Spinal cord (tissue), 10 donors: ENCODE measurements around the gene DMD. TPM values are rescaled to one million over a fixed set of nuclear protein-coding genes. Genes with fewer than 3 reads are reported as not detected.
A peak's percentile ranks its signal among the peaks of the same experiment; 100 is the strongest.

Source experiments
- DNase-seq, 6 donors: peaks; one replicate each; pipeline versions ENCODE4 v3.0.0 to v3.0.0-alpha.2; 2013 to 2015; ENCODE audit warnings: low spot score in 6 of 6, low read depth in 4 of 6
- H3K27ac ChIP-seq: one replicate; pipeline ENCODE4 v1.5.1; 2013; ENCODE audit warnings: low read depth, low read length, control low read depth
- H3K27me3 ChIP-seq: one replicate; pipeline ENCODE4 v1.6.1; 2013; ENCODE audit warnings: low read length; ENCODE audit not compliant: control insufficient read depth, insufficient read depth
- H3K36me3 ChIP-seq: one replicate; pipeline ENCODE4 v1.6.1; 2013; ENCODE audit warnings: low read length; ENCODE audit not compliant: control insufficient read depth, insufficient read depth
- H3K4me1 ChIP-seq: one replicate; pipeline ENCODE4 v1.6.1; 2013; ENCODE audit warnings: low read length; ENCODE audit not compliant: control insufficient read depth, insufficient read depth
- H3K4me3 ChIP-seq: one replicate; pipeline ENCODE4 v1.5.1; 2013; ENCODE audit warnings: low read depth, low read length, control low read depth
- H3K9me3 ChIP-seq: one replicate; pipeline ENCODE4 v1.6.1; 2013; ENCODE audit warnings: low read length; ENCODE audit not compliant: control insufficient read depth, insufficient read depth
- WGBS: methylation state at CpG from one replicate; pipeline ENCODE4 v1.1.5; 2013; ENCODE audit warnings: missing lambda C conversion rate; ENCODE audit not compliant: insufficient coverage; 5-methylcytosine and 5-hydroxymethylcytosine counted together
- polyA plus RNA-seq, 2 donors: library from polyadenylated mRNA; unstranded; fragments of 120-200 nt; gene quantifications; one replicate each; pipeline ENCODE4 v1.2.1, GENCODE V29; 2013; ENCODE audit not compliant: insufficient read length in 2 of 2
- total RNA-seq, 2 donors: library from RNA; depleted of rRNA in 1 of 2; stranded (reverse); fragments of 120-200 nt in 1 of 2; fragments of >200 nt in 1 of 2; gene quantifications; one replicate each; pipeline versions ENCODE4 v1.2.3 to v1.2.4, GENCODE V29; 2013 to 2014
- donor health status: healthy.

DMD gene
- total and polyA plus RNA-seq, 4 donors = 28.4 to 112 (median 41.9) TPM

- no peaks in the 10 kb centered on the region for H3K4me1 ChIP-seq
- no peak for DNase-seq
- H3K9me3 ChIP-seq = no peaks in the 10 kb centered on the region
- H3K27me3 ChIP-seq = peaks cover 2% of the 10 kb centered on the region
- H3K36me3 ChIP-seq = no peaks in the 10 kb centered on the region
- no peak overlapping the region for H3K4me3 ChIP-seq
- H3K27ac ChIP-seq = no peak overlapping the region
- WGBS = 80% methylated on average over 4 of the region's 7 CpGs
Measured at GRCh38 chrX:31126205-31126604, 2085.1 kb downstream of the DMD start.

GRCh38 chrX:31124536-31124935, 2086.8 kb downstream of the DMD start:
- WGBS = 20% methylated on average over 1 of the region's 4 CpGs
- Histone ChIP-seq H3K27ac (no peak overlapping the region), H3K36me3 (no peaks in the 10 kb centered on the region), H3K9me3 (no peaks in the 10 kb centered on the region), H3K4me1 (no peaks in the 10 kb centered on the region), H3K4me3 (no peak overlapping the region), H3K27me3 (peaks cover 2% of the 10 kb centered on the region)
- peak in 3 of 6 donors; percentile 4 to 64 (median 64) for DNase-seq

GRCh38 chrX:31123335-31123734, 2088.0 kb downstream of the DMD start:
- DNase-seq = no peak
- Histone ChIP-seq H3K27ac (no peak overlapping the region), H3K9me3 (no peaks in the 10 kb centered on the region), H3K27me3 (no peaks in the 10 kb centered on the region), H3K36me3 (no peaks in the 10 kb centered on the region), H3K4me3 (no peak overlapping the region), H3K4me1 (no peaks in the 10 kb centered on the region)
- WGBS = 40% methylated on average over 1 of the region's 3 CpGs

- H3K36me3 ChIP-seq = no peaks in the 10 kb centered on the region
- H3K27me3 ChIP-seq = no peaks in the 10 kb centered on the region
- no peak overlapping the region for H3K4me3 ChIP-seq
- H3K4me1 ChIP-seq = no peaks in the 10 kb centered on the region
- DNase-seq = peak in 2 of 6 donors; percentile 13 to 32
- H3K27ac ChIP-seq = no peak overlapping the region
- H3K9me3 ChIP-seq = no peaks in the 10 kb centered on the region
- WGBS = 30% methylated on average over 2 of the region's 4 CpGs
Measured at GRCh38 chrX:31117266-31117665, 2094.1 kb downstream of the DMD start.

GRCh38 chrX:31115398-31115797, 2096.0 kb downstream of the DMD start:
- no peaks in the 10 kb centered on the region for H3K36me3 ChIP-seq
- H3K27me3 ChIP-seq = no peaks in the 10 kb centered on the region
- WGBS = 80% methylated on average over 2 of the region's 4 CpGs
- no peaks in the 10 kb centered on the region for H3K4me1 ChIP-seq
- no peak overlapping the region for H3K4me3 ChIP-seq
- no peaks in the 10 kb centered on the region for H3K9me3 ChIP-seq
- no peak for DNase-seq
- no peak overlapping the region for H3K27ac ChIP-seq

- WGBS = no CpG with 5 or more reads among the region's 2 CpGs
- no peak for DNase-seq
- no peak overlapping the region for H3K27ac ChIP-seq
Measured at GRCh38 chrX:31114858-31115257, 2096.5 kb downstream of the DMD start.

GRCh38 chrX:31112226-31112999, 2098.9 kb downstream of the DMD start:
- Histone ChIP-seq H3K4me1 (no peaks in the 10 kb centered on the region), H3K4me3 (no peak overlapping the region), H3K27me3 (no peaks in the 10 kb centered on the region), H3K9me3 (no peaks in the 10 kb centered on the region), H3K36me3 (no peaks in the 10 kb centered on the region), H3K27ac (no peak overlapping the region)
- WGBS = 56% methylated on average over 3 of the region's 5 CpGs
- no peak for DNase-seq

More at GRCh38 chrX:31114858-31115257, 2096.5 kb downstream of the DMD start:
- Histone ChIP-seq H3K9me3 (no peaks in the 10 kb centered on the region), H3K27me3 (no peaks in the 10 kb centered on the region), H3K4me1 (no peaks in the 10 kb centered on the region), H3K36me3 (no peaks in the 10 kb centered on the region), H3K4me3 (no peak overlapping the region)

- H3K9me3 ChIP-seq = no peaks in the 10 kb centered on the region
- no peaks in the 10 kb centered on the region for H3K4me1 ChIP-seq
- H3K36me3 ChIP-seq = no peaks in the 10 kb centered on the region
- H3K27ac ChIP-seq = no peak overlapping the region
- no peaks in the 10 kb centered on the region for H3K27me3 ChIP-seq
- DNase-seq = peak in 1 of 6 donors; percentile 47
- no peak overlapping the region for H3K4me3 ChIP-seq
- WGBS = 82% methylated on average over 3 of the region's 6 CpGs
Measured at GRCh38 chrX:31110657-31111056, 2100.7 kb downstream of the DMD start.

- Histone ChIP-seq H3K9me3 (no peaks in the 10 kb centered on the region), H3K4me1 (no peaks in the 10 kb centered on the region), H3K36me3 (no peaks in the 10 kb centered on the region), H3K27me3 (peaks cover 2% of the 10 kb centered on the region), H3K4me3 (no peak overlapping the region), H3K27ac (no peak overlapping the region)
- no peak for DNase-seq
- WGBS = no CpG with 5 or more reads among the region's 2 CpGs
Measured at GRCh38 chrX:31099536-31100090, 2111.7 kb downstream of the DMD start.

GRCh38 chrX:31098079-31098478, 2113.3 kb downstream of the DMD start:
- H3K4me1 ChIP-seq = no peaks in the 10 kb centered on the region
- H3K9me3 ChIP-seq = no peaks in the 10 kb centered on the region
- H3K4me3 ChIP-seq = no peak overlapping the region
- no peak for DNase-seq
- no peaks in the 10 kb centered on the region for H3K36me3 ChIP-seq
- H3K27me3 ChIP-seq = peaks cover 2% of the 10 kb centered on the region
- no CpG with 5 or more reads among the region's 3 CpGs for WGBS
- no peak overlapping the region for H3K27ac ChIP-seq
